Brain pericyte (primary cell): ENCODE results near the gene NAB2.

Experiments
- DNase-seq: peaks from one replicate; pipeline ENCODE4 v3.0.0-alpha.2; 2012; ENCODE audit warnings: low read depth, low spot score

Gene NAB2

DNA sequence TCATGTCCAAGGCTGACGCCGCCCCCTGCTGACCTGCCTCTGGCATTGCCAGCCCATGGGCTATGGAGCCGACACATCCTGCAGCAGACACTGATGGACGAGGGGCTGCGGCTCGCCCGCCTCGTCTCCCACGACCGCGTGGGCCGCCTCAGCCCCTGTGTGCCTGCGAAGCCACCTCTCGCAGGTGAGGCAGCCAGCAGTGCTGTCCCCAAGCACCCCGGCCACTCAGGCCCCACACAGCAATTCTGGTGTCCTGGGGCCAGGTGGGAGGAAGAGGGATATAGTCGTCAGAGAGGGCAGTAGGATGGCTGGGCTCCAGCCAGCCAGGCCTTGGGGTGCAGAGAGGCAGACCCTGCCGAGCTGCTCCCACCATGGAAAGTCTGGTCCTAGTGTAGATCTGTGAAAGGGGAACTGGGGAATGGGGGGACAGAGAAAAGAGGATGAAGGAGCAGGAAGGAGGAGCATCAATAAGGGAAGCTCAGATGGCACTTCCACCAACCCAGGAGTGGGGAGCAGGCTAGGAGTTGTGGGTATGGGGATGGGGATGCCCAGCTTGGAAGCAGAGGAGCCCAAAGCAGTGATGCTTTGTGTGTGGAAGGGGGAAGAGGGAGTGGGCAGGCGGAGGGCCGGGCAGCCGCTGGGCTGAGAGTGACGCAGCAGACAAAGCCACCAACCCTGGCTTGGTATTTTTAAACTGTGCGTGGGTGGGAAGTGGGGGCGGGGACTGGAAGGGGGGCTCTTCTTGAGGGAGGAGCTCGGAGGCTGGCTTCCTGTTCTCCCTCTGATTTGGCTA lies 4.7 kb downstream of the NAB2 start:
- no peak for DNase-seq

DNA sequence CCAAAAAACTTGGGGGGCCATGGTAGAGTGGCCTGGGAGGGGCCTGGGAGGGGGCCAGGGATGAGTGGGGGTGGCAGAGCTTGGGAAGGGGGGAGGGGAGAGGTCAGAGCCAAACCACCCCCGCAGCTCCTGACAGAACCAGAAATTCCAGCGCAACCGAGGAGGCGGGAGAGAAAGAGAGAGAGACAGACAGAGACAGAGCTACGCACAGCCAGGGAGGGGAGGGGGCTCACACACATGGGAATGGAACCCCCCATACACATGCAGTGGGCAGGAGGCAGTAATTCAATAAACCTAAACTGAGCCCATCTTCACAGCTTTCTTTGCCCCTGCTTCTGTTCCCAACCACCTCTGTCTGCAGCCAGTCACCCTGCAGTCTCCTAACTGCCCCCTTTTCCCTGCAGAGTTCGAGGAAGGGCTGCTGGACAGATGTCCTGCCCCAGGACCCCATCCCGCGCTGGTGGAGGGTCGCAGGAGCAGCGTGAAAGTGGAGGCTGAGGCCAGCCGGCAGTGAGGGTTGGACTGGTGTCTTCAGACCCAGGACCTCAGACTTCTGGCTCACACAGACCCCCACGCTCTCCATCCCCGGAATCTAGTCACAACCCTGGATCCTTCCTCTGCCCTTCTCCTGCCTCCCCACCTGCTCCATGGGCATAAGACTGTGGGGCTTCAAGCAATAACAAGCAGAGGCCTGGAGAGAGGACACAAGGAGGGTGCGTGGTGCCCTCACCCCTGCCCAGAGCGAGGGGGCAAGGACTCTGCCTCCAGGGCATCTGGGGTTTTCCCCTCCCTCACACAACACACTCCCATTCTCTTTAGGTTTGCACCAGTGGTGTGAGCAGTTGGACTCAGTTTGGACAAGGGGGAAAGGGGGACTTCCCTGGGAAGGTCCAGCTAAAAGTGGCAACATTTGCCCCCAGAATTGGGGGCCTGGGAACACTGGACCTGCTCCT lies 5.6 kb downstream of the NAB2 start:
- no peak for DNase-seq

DNA sequence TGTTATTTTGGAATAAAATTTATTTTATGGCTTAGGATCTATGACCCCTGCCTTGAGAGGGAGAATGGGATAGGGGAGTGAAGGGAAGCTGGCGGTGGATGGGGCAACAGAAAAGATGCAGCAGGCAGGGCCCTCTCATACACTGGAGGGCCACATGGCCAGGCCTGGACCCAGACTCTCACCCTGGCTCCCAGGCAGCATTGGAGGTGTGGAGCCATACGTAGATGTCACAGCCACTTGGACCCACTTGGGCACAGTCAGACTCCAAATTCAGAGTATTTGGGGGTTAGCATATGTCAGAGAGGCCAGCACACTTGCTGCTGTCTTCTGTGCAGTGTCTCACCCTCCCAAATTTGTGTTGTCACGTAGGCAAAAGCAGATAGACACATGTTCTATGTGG lies 6.5 kb downstream of the NAB2 start:
- DNase-seq: no peak

DNA sequence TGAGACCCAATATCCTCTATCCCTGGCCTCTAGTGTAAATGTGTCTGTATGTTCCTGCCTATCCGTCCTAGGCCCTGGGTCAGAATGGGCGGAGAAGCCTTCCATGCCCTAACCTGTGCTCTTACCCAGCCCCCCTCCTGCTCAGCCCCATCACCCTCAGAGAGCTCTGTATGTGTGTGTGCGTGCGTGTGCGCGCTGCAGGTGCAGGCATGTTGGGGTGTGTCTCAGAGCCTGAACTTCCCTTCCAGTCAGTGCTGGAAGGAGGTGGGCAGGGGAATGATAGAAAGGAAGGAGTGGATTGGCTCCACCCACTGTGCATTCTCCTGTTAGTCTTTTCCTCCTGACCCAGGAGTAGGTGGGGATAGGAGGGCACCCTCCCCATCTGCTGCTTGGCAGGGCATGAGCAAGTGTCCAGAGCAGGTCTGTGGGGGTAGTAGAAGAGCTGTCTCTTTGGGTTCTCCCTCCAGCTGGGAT lies 7.2 kb downstream of the NAB2 start:
- DNase-seq: no peak

DNA sequence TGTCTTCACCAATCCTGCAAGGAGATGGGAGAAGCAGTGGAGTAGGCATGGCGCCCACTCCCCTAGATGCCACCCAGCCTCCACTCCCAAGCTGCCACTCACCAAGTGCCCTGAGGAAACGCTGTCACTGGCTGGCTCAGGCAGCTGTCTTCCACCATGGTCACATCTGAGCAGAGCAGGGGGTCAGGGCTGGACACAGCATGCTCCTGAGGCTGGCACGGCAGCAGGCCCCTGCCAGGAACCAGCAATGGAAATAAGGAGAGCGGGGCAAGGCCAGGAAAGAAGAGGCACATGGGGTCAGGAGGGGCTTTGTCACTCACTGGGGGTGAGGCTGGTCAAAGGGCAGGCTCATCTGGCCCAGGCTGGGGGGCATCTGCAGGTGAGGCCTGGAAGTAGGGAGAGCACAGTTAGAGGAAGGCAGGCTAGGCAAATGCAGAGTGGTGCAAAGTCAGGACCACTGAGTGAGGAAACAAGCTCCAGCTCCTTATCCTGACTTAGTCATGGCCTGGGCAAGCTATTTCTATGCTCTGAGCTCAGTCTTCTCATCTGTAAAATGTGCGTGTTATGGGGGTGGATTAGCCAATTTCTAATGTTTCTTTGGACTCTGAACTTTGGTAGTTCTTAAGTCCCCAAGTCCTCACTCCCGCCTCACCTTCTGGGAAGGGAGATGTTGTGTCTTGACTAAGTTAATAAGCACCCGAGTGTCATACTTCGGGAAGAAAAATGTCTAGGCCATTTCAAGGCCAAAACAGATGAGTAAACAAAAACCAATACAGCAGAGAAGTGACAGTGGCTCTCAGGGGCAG lies 8.0 kb downstream of the NAB2 start:
- DNase-seq: no peak

GRCh38 chr12:57097554-57097835 lies 8.6 kb downstream of the NAB2 start:
- no peak for DNase-seq

DNA sequence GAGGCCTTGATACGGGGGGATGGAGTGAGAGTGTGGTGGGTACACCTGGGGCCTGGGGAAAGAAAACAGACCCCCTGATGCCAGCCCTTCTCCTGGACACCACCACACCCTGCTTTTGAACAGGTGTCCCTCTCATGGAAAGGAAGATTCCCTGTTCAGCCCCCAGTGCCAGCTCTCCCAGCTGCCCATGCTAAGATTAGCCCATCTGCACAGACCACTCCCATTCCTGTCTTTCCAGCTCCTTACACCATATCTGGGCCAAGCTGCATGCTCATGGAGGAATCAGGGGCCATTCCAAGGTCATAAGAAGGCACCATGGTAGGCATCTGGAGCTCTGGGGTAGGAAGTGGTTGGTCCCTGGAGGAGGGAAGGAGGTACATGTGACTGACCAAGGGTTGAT lies 9.6 kb downstream of the NAB2 start:
- no peak for DNase-seq

DNA sequence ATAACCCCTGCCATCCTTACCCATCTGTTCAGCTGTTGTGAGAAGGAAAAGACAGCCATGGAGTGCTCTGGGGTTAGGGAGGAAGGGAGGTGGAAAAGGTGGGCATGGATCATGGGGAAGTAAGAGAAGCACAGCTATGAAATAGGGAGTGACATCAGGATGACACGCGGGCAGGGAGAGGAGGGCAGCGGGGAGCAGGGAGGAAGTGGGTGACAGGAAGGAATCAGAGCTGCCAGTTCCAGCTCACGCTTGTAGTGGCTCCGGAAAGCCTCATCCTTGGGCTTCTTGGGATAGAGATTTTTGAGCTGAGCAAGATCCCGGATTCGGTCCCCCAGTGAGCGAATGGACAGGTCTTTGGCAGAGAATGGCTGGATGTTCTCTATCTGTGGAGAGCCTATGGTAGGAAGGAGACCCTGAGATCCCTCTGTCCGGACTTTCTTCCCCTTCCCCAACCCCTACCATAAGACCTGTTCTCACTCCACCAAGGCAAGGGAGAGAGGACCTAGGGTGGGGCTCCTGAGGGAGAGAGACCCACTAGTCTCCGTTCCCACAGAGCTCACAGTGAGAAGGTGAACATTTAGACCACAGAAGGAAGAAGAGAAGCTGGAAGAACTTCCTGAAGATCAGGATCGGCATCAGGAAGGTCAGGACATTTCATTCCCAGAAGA lies 10.3 kb downstream of the NAB2 start:
- no peak for DNase-seq

DNA sequence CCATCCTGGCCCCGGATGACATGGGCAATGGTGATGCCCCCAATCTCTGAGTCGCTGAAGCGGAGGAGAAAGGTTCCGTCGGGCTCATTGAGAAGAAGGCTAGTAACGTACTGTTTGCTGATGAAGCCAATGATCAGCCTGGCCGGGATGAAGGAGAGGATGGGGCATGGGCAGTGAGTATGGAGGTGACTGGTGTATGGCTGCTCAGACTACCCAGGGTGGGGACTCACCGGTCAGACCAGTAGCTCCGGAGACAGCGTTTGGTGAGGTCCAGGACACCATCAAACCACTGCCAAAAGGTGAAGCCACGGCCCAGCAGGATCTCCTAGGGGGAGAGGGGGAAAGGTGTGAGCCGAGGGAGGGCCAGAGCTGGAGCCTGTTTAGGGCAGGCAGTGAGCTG lies 10.9 kb downstream of the NAB2 start:
- DNase-seq: no peak

DNA sequence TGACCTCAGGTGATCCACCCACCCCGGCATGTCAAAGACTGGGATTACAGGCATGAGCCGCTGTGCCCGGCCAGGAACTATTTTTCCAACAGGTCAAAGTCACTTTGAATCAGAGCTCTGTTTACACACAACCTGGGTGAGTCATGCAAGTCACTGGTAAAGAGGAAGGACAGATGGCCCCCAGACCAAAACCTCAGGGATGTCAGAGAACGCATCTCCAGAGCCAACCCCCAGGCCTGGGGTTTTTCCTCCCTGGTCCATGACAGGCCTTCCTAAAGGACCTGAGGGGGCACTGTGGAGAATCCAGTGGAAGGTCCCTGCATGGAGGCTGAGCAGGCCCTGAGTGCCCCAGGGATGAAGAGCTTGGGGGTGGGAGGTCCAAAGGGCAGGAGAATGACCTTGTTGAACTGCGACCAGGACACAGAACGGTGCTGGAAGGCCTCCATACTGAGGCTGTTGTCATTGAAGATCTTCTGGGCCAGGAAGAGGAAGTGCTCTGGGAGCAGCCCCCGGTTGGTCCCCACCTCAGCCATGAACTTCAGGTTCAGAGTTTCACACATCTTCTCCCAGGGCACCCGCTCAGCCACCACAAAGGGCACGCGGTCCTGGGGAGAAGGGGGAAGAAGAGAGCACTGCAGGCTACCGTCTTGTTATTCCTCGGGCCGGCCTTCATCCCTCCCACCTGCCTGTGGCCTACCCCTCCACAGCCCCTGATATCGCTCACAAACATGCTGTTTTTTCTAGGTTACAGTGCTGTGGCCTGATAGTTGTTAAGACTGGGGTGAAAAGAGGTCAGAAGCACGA lies 13.2 kb downstream of the NAB2 start:
- no peak for DNase-seq

DNA sequence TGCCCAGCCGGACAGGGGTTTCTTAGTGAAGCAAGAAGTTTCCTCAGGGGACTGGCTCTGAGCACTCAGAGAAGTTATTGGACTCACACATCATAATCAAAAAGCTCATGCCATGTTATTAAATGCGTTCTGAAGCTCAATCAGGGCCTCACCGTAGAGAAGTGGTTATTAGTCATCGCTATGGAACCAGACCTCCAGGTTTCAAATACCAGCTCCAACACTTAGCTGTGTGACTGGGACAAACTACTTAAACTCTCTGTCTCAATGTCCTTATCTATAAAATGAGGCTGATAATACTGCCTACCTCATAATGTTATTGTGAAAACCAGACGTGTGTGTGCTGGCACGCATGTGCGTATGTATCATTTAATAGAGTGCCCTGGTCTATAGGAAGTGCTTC lies 14.9 kb downstream of the NAB2 start:
- DNase-seq: no peak

GRCh38 chr12:57104292-57104910 lies 15.5 kb downstream of the NAB2 start:
- DNase-seq: no peak

- DNase-seq: no peak
Measured at GRCh38 chr12:57105011-57105753, 16.3 kb downstream of the NAB2 start.

DNA sequence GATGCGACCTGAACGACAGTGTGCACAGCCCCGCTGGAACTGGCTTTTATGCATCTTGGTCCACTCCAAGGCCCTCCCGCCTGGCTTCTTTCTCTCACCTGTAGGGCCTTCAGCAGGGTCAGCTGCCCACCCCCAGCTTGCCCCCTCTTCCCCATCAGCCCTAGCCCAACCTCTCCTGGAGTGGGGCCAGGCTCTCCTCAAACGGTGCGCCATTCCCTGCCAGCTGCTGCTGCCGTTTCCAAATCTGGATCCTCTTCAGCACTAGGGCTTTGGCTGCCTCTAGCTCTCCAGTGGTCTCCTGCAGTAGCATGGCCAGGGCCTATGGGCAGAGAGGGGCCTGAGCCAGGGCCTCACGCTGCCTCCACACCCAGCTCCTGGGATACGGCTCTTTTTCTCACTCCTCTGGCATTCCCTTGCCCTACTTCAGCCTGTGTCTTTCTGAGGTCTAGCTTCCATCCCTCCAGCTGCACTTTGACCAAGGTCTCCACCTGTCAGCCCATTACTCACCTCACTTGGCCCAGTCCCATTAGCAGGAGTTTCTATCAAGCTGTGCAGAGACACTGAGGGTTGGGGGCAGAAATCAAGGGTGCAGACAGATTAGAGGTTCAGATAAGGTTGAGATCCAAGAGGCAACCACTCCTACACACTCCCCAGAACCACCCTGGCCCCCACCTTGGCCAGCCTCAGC lies 17.3 kb downstream of the NAB2 start:
- DNase-seq: no peak

GRCh38 chr12:57107456-57108155 lies 18.7 kb downstream of the NAB2 start:
- DNase-seq: no peak

DNA sequence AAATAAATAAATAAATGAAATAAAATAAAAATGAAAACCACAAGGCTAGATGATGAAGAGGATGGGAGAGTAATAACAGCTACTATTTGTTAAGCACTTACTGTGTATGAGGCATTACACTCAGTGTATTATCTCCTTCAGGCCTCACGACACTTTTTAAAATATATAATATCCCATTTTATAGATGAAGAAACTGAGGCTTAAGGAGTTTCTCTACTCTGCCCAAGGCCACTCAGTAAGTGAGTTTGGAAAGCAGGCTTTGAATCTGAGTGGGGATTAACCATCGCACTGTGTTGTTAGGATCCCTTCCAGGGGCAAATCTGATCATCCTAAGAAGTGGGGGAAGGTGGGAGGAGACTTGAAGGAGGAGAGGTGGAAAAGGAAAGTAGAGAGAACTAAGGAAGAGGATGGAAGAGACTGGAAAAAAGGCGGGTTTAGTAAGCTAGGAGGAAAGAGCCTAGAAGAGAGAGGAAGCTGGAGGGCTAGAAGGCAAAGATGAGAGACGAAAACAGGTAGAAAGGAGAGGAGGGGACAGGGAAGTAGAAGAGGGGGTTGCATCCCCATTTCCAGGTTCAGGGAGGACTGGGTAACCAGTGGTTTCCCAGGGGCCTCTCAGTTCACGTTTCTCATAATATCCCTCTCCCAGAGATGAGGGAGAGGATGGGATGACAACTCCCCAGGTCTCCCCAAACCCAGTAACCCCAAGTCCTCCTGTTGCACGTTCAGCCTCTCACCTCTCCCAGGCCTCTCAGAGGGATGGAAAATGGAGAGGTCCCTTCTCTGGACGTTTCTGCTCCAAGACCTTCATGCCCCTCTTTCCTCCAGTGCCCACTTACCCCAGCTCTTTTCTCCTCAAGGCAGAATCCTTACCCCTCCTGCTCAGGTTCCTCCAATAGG lies 20.5 kb downstream of the NAB2 start:
- no peak for DNase-seq
